Measurements from ENCODE around the gene SLC38A10.

The SLC38A10 gene

DNA sequence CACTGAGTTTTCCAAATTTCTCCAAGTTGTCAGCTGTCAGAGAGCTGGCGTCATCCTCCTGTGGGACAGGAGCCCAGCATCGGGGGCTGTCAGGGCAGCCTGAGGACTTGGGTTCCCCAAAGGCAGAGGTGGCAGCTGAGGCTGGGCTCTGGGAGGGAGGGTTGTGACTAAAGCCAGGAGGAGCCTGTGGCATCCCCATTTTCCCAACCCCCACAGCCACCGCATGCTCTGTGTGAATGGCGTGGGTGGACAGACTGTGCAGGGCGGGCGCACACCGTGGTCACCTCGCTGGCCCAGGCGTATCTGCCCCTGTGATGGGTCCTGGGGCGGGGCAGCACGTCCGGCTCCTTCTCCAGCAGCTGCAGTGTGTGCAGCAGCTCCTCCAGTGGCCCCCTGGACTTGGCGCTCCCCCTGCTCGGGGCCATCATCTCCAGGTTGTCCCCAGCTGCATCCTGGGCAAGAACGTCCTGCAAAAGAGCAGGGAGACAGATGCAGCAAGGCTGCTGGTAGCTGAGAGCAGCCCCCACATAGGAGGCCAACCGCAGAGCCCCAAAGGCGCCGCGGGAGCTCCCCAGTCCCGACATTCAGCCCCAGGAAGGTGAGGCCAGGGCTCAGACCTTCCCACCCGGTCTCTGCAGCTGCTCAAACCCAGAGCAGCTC lies 97.1 kb downstream of the SLC38A10 start:
- H3K9me3 Mint-ChIP-seq: no peaks in the 10 kb centered on the region
- no peaks in the 10 kb centered on the region for H3K36me3 Mint-ChIP-seq (ENCODE audit: low read depth)
- H3K27ac Mint-ChIP-seq: no peak overlapping the region
- no peaks in the 10 kb centered on the region for H3K4me1 Mint-ChIP-seq (ENCODE audit: low read depth)
- H3K4me3 Mint-ChIP-seq: no peak overlapping the region
- H3K27me3 Mint-ChIP-seq (ENCODE audit: low read depth): no peaks in the 10 kb centered on the region

DNA sequence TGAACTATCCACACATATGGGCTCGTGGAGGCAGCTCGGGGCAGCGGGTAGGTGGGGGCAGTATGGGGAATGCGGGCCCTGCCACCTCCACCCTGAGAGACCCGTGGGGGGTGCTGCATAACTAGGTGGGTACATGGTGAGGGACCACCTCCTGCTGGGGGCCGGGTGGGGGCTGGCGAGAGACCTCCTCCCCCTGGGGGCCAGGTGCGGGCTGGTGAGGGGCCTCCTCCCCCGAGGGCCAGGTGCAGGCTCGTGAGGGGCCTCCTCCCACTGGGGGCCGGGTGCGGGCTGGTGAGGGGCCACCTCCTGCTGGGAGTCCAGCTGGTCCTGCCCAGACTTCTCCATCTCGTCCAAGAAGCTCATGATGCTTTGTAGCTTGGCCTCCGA lies 97.7 kb downstream of the SLC38A10 start:
- no peaks in the 10 kb centered on the region for H3K27me3 Mint-ChIP-seq (ENCODE audit: low read depth)
- no peak overlapping the region for H3K4me3 Mint-ChIP-seq
- no peaks in the 10 kb centered on the region for H3K36me3 Mint-ChIP-seq (ENCODE audit: low read depth)
- no peak overlapping the region for H3K27ac Mint-ChIP-seq
- H3K9me3 Mint-ChIP-seq: no peaks in the 10 kb centered on the region
- no peaks in the 10 kb centered on the region for H3K4me1 Mint-ChIP-seq (ENCODE audit: low read depth)

- Mint-ChIP-seq H3K9me3 (no peaks in the 10 kb centered on the region), H3K4me1 (ENCODE audit: low read depth) (no peaks in the 10 kb centered on the region), H3K4me3 (no peak overlapping the region), H3K27me3 (ENCODE audit: low read depth) (no peaks in the 10 kb centered on the region), H3K27ac (no peak overlapping the region), H3K36me3 (ENCODE audit: low read depth) (no peaks in the 10 kb centered on the region)
Observed at GRCh38 chr17:81196505-81197408, 98.3 kb downstream of the SLC38A10 start.

- Mint-ChIP-seq H3K4me1 (ENCODE audit: low read depth) (no peaks in the 10 kb centered on the region), H3K27me3 (ENCODE audit: low read depth) (no peaks in the 10 kb centered on the region), H3K36me3 (ENCODE audit: low read depth) (no peaks in the 10 kb centered on the region), H3K27ac (no peak overlapping the region), H3K9me3 (no peaks in the 10 kb centered on the region), H3K4me3 (no peak overlapping the region)
Observed at GRCh38 chr17:81195941-81196495, 99.1 kb downstream of the SLC38A10 start.

All from T-helper 1 cell treated with Interleukin-12 subunit alpha and Interleukin-12 subunit beta and Interleukin-4 antibody, amounts not matched to agents 30 μg/mL and 1 μg/mL, for 36 hours (primary cell).